HL-60/S4 (cell line): Measurements from ENCODE around the gene MBP.

Experiments
- in situ Hi-C: fragments of 300-500 bp; cut with MboI; formaldehyde crosslinking; loops from 2 replicates; pipeline ENCODE4 v1.14.3; 2022; ENCODE audit warnings: low sequenced_read_pairs

The MBP gene

GRCh38 chr18:77101410-77102258 lies 30.9 kb downstream of the MBP start:
- in situ Hi-C loops = no loop called here

- in situ Hi-C loops = no loop called here
Measured at GRCh38 chr18:77100751-77101355, 31.7 kb downstream of the MBP start.

- in situ Hi-C loops = no loop called here
Measured at GRCh38 chr18:77099485-77100370, 32.9 kb downstream of the MBP start.

GRCh38 chr18:77098538-77099174 lies 33.9 kb downstream of the MBP start:
- in situ Hi-C loops = no loop called here

- in situ Hi-C loops = no loop called here
Measured at GRCh38 chr18:77098029-77098428, 34.6 kb downstream of the MBP start.

GRCh38 chr18:77096936-77097886 lies 35.4 kb downstream of the MBP start:
- in situ Hi-C loops = no loop called here

GRCh38 chr18:77095391-77096371 lies 36.9 kb downstream of the MBP start:
- in situ Hi-C loops = no loop called here

GRCh38 chr18:77093586-77093985 lies 39.0 kb downstream of the MBP start:
- in situ Hi-C loops = no loop called here

- in situ Hi-C loops = no loop called here
Measured at GRCh38 chr18:77093067-77093430, 39.5 kb downstream of the MBP start.

GRCh38 chr18:77092104-77093066 lies 40.2 kb downstream of the MBP start:
- in situ Hi-C loops = no loop called here

GRCh38 chr18:77091366-77091765 lies 41.2 kb downstream of the MBP start:
- in situ Hi-C loops = no loop called here

- in situ Hi-C loops = no loop called here
Measured at GRCh38 chr18:77090546-77091174, 41.9 kb downstream of the MBP start.

- in situ Hi-C loops = no loop called here
Measured at GRCh38 chr18:77089723-77090285, 42.8 kb downstream of the MBP start.

- in situ Hi-C loops = no loop called here
Measured at GRCh38 chr18:77088963-77089722, 43.4 kb downstream of the MBP start.

GRCh38 chr18:77087393-77088141 lies 45.0 kb downstream of the MBP start:
- in situ Hi-C loops = no loop called here
